Cardiac septum (tissue), 1 donor: ENCODE data around the gene COL24A1. TPM values are rescaled to one million over a fixed set of nuclear protein-coding genes. Genes with fewer than 3 reads are reported as not detected.
"Not testable (repeated sequence)": the region's sequence is repeated elsewhere in the genome, so short reads cannot be mapped to it uniquely, and the experiment has no call there.

Source experiments
- DNase-seq: peaks from one replicate; pipeline ENCODE4 v3.0.0-alpha.2; 2020; ENCODE audit warnings: low spot score
- intact Hi-C: fragments of 100-400 bp; cut with DNase I; formaldehyde crosslinking; loops from one replicate; pipeline ENCODE4 v1.14.0; 2022
- total RNA-seq: library from RNA; stranded (reverse); fragmentation: NEBNext Ultra II Directional; extraction: Animal tissue kit (Norgen Biotek cat#: 25700); gene quantifications from one replicate; pipeline ENCODE4 v1.2.1, GENCODE V29; 2021
- donor health status: DM: no; HTN: no; CAD: no.

The COL24A1 gene
- total RNA-seq, 1 donor from 2014 or later, result 1.3 TPM

- intact Hi-C loops, result no loop called here
- no peak for DNase-seq
These were observed 298.6 kb downstream of the COL24A1 start for GRCh38 chr1:85857991-85858390.

- no peak for DNase-seq
- intact Hi-C loops, result no loop called here
These were observed 306.3 kb downstream of the COL24A1 start for GRCh38 chr1:85850238-85850637.

- DNase-seq, result no peak
These were observed 306.9 kb downstream of the COL24A1 start for GRCh38 chr1:85849660-85850059.

GRCh38 chr1:85847356-85847755 lies 309.2 kb downstream of the COL24A1 start:
- intact Hi-C loops, result no loop called here
- DNase-seq, result no peak

More at GRCh38 chr1:85849660-85850059, 306.9 kb downstream of the COL24A1 start:
- intact Hi-C loops, result no loop called here

- intact Hi-C loops, result no loop called here
- no peak for DNase-seq
These were observed 309.9 kb downstream of the COL24A1 start for GRCh38 chr1:85846706-85847105.

GRCh38 chr1:85839459-85839858 lies 317.1 kb downstream of the COL24A1 start:
- DNase-seq, result no peak
- intact Hi-C loops, result no loop called here

GRCh38 chr1:85838238-85838637 lies 318.3 kb downstream of the COL24A1 start:
- DNase-seq, result no peak
- intact Hi-C loops, result no loop called here

GRCh38 chr1:85836736-85837135 lies 319.8 kb downstream of the COL24A1 start:
- DNase-seq, result no peak
- intact Hi-C loops, result no loop called here

GRCh38 chr1:85833165-85833564 lies 323.4 kb downstream of the COL24A1 start:
- DNase-seq, intact Hi-C loops: not testable (repeated sequence)

GRCh38 chr1:85830837-85831236 lies 325.7 kb downstream of the COL24A1 start:
- no peak for DNase-seq
- intact Hi-C loops, result no loop called here

GRCh38 chr1:85824066-85824840 lies 332.3 kb downstream of the COL24A1 start:
- no peak for DNase-seq
- intact Hi-C loops, result no loop called here

GRCh38 chr1:85822696-85823095 lies 333.9 kb downstream of the COL24A1 start:
- DNase-seq, result no peak
- intact Hi-C loops, result no loop called here

- intact Hi-C loops, result no loop called here
- no peak for DNase-seq
These were observed 338.2 kb downstream of the COL24A1 start for GRCh38 chr1:85818371-85818770.

- DNase-seq, result no peak
- intact Hi-C loops, result no loop called here
These were observed 340.0 kb downstream of the COL24A1 start for GRCh38 chr1:85816606-85817005.

- intact Hi-C loops, result no loop called here
- DNase-seq, result no peak
These were observed 340.7 kb downstream of the COL24A1 start for GRCh38 chr1:85815906-85816305.

- DNase-seq, result no peak
- intact Hi-C loops, result no loop called here
These were observed 350.2 kb downstream of the COL24A1 start for GRCh38 chr1:85806236-85806965.

- DNase-seq, result no peak
- intact Hi-C loops, result no loop called here
These were observed 355.1 kb downstream of the COL24A1 start for GRCh38 chr1:85801520-85801919.

- DNase-seq, result no peak
- intact Hi-C loops, result no loop called here
These were observed 356.8 kb downstream of the COL24A1 start for GRCh38 chr1:85799737-85800136.

GRCh38 chr1:85798419-85798818 lies 358.2 kb downstream of the COL24A1 start:
- intact Hi-C loops, result no loop called here
- DNase-seq, result no peak

GRCh38 chr1:85777021-85777420 lies 379.6 kb downstream of the COL24A1 start:
- intact Hi-C loops, DNase-seq: not testable (repeated sequence)

GRCh38 chr1:85762804-85763203 lies 393.8 kb downstream of the COL24A1 start:
- intact Hi-C loops, result no loop called here
- no peak for DNase-seq
